Keratinocyte (primary cell): ENCODE results near the gene SERPINB1. TPM values are rescaled to one million over a fixed set of nuclear protein-coding genes. Genes with fewer than 3 reads are reported as not detected.

Source experiments
- DNase-seq: peaks from one replicate; pipeline ENCODE4 v3.0.0-alpha.2; 2011; ENCODE audit warnings: low read depth, missing footprints, low spot score
- FAIRE-seq: peaks from 2 replicates; lab custom pipeline; 2011; peaks lifted over from hg19 to GRCh38; lab: Jason Lieb, UNC
- H2AFZ ChIP-seq: 2 replicates; pipeline ENCODE4 v1.6.0; 2012; ENCODE audit warnings: low read length, control low read depth, inconsistent platforms; ENCODE audit not compliant: control insufficient read depth
- H3K27ac ChIP-seq: 2 replicates; pipeline ENCODE4 v1.5.1; 2011; ENCODE audit warnings: low read length; ENCODE audit not compliant: control insufficient read depth, insufficient read depth
- H3K27me3 ChIP-seq: 3 replicates; pipeline ENCODE4 v1.6.0; 2011; ENCODE audit warnings: low read length; ENCODE audit not compliant: control insufficient read depth, insufficient read depth; ENCODE audit errors: extremely low read depth
- H3K36me3 ChIP-seq, 2 experiments: 2 replicates in 1 of 2; 3 replicates in 1 of 2; pipeline ENCODE4 v1.5.1; 2011; ENCODE audit warnings: low read length in 2 of 2, mild to moderate bottlenecking in 1 of 2; ENCODE audit not compliant: control insufficient read depth in 2 of 2, insufficient read depth in 2 of 2; ENCODE audit errors: extremely low read depth in 1 of 2
- H3K4me1 ChIP-seq: 3 replicates; pipeline ENCODE4 v1.5.1; 2011; ENCODE audit warnings: low read length; ENCODE audit not compliant: control insufficient read depth, insufficient read depth; ENCODE audit errors: extremely low read depth
- H3K4me2 ChIP-seq: 3 replicates; pipeline ENCODE4 v1.6.0; 2011; ENCODE audit warnings: low read depth, low read length; ENCODE audit not compliant: control insufficient read depth, insufficient read depth; ENCODE audit errors: extremely low read depth
- H3K4me3 ChIP-seq, 3 experiments: fragments of 200-600 bp in 1 of 3; sonication (generic) in 1 of 3; 2 replicates in 2 of 3; 3 replicates in 1 of 3; pipeline ENCODE4 v1.5.1; 2011 to 2016; ENCODE audit warnings: low read length in 3 of 3, mild to moderate bottlenecking in 3 of 3, control low read depth in 2 of 3, inconsistent platforms in 1 of 3, low read depth in 1 of 3, mixed read lengths in 1 of 3, mixed run types in 1 of 3, moderate library complexity in 1 of 3; ENCODE audit not compliant: control insufficient read depth in 2 of 3, insufficient read depth in 2 of 3; ENCODE audit errors: extremely low read depth in 1 of 3
- H3K79me2 ChIP-seq: 2 replicates; pipeline ENCODE4 v1.6.0; 2012; ENCODE audit warnings: low read length; ENCODE audit not compliant: control insufficient read depth, insufficient read depth
- H3K9ac ChIP-seq: 3 replicates; pipeline ENCODE4 v1.6.0; 2011; ENCODE audit warnings: low read length; ENCODE audit not compliant: control insufficient read depth, insufficient read depth; ENCODE audit errors: extremely low read depth
- H3K9me1 ChIP-seq: 3 replicates; pipeline ENCODE4 v1.6.0; 2011; ENCODE audit warnings: low read length; ENCODE audit not compliant: control insufficient read depth, insufficient read depth; ENCODE audit errors: extremely low read depth
- H3K9me3 ChIP-seq: 2 replicates; pipeline ENCODE4 v1.5.1; 2012; ENCODE audit warnings: low read depth, low read length; ENCODE audit not compliant: control insufficient read depth
- H4K20me1 ChIP-seq: 3 replicates; pipeline ENCODE4 v1.6.0; 2011; ENCODE audit warnings: low read length; ENCODE audit not compliant: control insufficient read depth, insufficient read depth; ENCODE audit errors: extremely low read depth
- EZH2 ChIP-seq: IDR thresholded peaks from one replicate; pipeline ENCODE4 v1.6.1; 2012; ENCODE audit warnings: inconsistent platforms, mild to moderate bottlenecking, low read length, moderate library complexity
- dilution Hi-C: fragments of 300-500 bp; cut with MboI; formaldehyde crosslinking; loops from one replicate; pipeline ENCODE4 v1.7.0; 2020; ENCODE audit warnings: low sequenced_read_pairs; ENCODE audit not compliant: extremely low pct_ligation_motif_present
- polyA plus RNA-seq, 5 experiments: library from polyadenylated mRNA; depleted of rRNA in 3 of 5; stranded (reverse) in 3 of 5; stranded (forward) in 1 of 5; unstranded in 1 of 5; fragments of >200 nt; gene quantifications; 1 replicate in 1 of 5; 2 replicates in 3 of 5; 3 replicates in 1 of 5; pipeline versions ENCODE4 v1.2.1 to v1.2.3, GENCODE V29; 2011 to 2012; ENCODE audit warnings: missing spikeins in 2 of 5, low read depth in 1 of 5, low replicate concordance in 1 of 5
- TF ChIP-seq, protein P1 (sequence below), 3 experiments: IDR thresholded peaks in 1 of 3; conservative IDR thresholded peaks in 1 of 3; optimal IDR thresholded peaks in 1 of 3; 2 replicates in 2 of 3; 3 replicates in 1 of 3; pipeline versions ENCODE3 to v1.5.1; 2011; ENCODE audit warnings: low read length in 3 of 3, mild to moderate bottlenecking in 3 of 3, moderate library complexity in 2 of 3, control low read depth in 1 of 3, inconsistent platforms in 1 of 3; ENCODE audit not compliant: insufficient read depth in 2 of 3; ENCODE audit errors: extremely low read depth in 1 of 3

The SERPINB1 gene
- polyA plus RNA-seq, 1 donor (not counting 4 experiments of a cell fraction or from before 2014, with no cell fraction given): 71.9 TPM

DNA sequence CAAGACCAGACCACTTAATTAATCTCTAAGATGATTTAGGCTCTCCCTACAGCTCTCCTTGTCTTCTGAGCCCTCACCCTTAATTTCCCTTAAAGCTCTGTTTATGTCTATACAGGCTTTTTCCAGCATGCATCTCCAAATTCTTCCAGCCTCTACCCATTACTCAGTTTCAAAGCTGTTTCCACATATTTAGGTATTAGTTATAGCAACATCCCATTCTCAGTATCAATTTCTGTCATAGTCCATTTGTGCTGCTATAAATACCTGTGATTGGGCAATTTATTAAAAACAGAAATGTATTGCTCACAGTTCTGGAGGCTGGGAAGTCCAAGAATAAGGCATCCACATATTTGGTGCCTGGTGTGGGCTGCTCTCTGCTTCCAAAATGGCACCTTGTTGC, 2.3 kb upstream of the SERPINB1 start:
- Histone ChIP-seq H3K36me3 (no peaks in the 10 kb centered on the region), H3K27ac (peak overlapping the region; percentile 25), H3K9ac (no peak overlapping the region), H3K9me3 (no peaks in the 10 kb centered on the region), H3K4me2 (no peak overlapping the region), H2AFZ (no peak overlapping the region), H3K4me1 (peaks cover 48% of the 10 kb centered on the region), H3K4me3 (no peak overlapping the region), H3K27me3 (no peaks in the 10 kb centered on the region), H3K9me1 (peaks cover 4% of the 10 kb centered on the region), H4K20me1 (no peaks in the 10 kb centered on the region), H3K79me2 (no peaks in the 10 kb centered on the region)
- dilution Hi-C loops: no loop called here
- no peak for DNase-seq
- TF ChIP-seq EZH2: no peak
- TF ChIP-seq, protein P1, sequence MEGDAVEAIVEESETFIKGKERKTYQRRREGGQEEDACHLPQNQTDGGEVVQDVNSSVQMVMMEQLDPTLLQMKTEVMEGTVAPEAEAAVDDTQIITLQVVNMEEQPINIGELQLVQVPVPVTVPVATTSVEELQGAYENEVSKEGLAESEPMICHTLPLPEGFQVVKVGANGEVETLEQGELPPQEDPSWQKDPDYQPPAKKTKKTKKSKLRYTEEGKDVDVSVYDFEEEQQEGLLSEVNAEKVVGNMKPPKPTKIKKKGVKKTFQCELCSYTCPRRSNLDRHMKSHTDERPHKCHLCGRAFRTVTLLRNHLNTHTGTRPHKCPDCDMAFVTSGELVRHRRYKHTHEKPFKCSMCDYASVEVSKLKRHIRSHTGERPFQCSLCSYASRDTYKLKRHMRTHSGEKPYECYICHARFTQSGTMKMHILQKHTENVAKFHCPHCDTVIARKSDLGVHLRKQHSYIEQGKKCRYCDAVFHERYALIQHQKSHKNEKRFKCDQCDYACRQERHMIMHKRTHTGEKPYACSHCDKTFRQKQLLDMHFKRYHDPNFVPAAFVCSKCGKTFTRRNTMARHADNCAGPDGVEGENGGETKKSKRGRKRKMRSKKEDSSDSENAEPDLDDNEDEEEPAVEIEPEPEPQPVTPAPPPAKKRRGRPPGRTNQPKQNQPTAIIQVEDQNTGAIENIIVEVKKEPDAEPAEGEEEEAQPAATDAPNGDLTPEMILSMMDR (optimal IDR thresholded peaks at IDR 0.05 in 1 of 3, IDR thresholded peaks at IDR 0.05 in 1 of 3, conservative IDR thresholded peaks at IDR 0.05 in 1 of 3; ENCODE audit: extremely low read depth in 1 of 3, insufficient read depth in 2 of 3, low read length in 3 of 3): no peak
- no peak for FAIRE-seq

DNA sequence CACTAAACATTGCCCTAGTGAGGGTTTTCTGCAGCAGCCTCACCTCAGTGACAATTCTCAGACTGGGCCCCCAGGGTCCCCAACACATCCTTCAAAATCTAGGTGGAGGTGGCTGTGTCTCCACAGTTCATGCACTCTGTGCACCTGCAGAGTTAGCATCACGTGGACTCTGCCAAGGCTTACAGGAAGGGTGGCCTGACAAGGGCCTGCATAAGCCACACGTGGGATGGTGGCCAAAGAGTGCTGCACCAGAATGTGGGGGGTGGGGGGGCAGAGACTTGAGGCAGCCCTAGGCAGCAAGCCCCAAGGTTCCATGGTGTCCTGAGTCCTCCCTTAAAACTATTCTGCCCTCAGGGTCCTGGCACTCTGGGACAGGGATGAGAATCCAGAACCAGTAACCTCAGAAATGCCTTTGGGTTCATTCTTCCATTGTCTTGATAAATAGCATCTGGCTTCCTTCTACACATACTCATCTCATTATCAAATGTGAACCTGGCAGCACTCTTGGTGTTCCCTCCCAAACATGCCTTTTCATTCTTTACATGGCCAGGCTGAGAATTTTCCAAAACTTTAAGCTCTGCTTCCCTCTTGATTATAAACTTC, 1.6 kb upstream of the SERPINB1 start:
- Histone ChIP-seq H3K4me2 (no peak overlapping the region), H3K27me3 (no peaks in the 10 kb centered on the region), H3K36me3 (no peaks in the 10 kb centered on the region), H3K79me2 (no peaks in the 10 kb centered on the region), H3K9me3 (no peaks in the 10 kb centered on the region), H2AFZ (no peak overlapping the region), H3K4me1 (peaks cover 51% of the 10 kb centered on the region), H3K27ac (peak overlapping the region; percentile 25), H4K20me1 (no peaks in the 10 kb centered on the region), H3K4me3 (no peak overlapping the region), H3K9ac (peak overlapping the region; percentile 8), H3K9me1 (peaks cover 4% of the 10 kb centered on the region)
- dilution Hi-C loops: no loop called here
- TF ChIP-seq, protein P1 (optimal IDR thresholded peaks at IDR 0.05 in 1 of 3, IDR thresholded peaks at IDR 0.05 in 1 of 3, conservative IDR thresholded peaks at IDR 0.05 in 1 of 3; ENCODE audit: extremely low read depth in 1 of 3, insufficient read depth in 2 of 3, low read length in 3 of 3): no peak
- TF ChIP-seq EZH2: no peak
- FAIRE-seq: peak; percentile 57
- no peak for DNase-seq
